Neutrophil (primary cell): Measurements from ENCODE around the gene CPA5.

ENCODE experiments used
- H3K27ac ChIP-seq: fragments of 200-600 bp; sonication (generic); 2 replicates; pipeline ENCODE4 v1.5.1; 2016; ENCODE audit warnings: mild to moderate bottlenecking, moderate library complexity
- H3K27me3 ChIP-seq: fragments of 200-600 bp; sonication (generic); 2 replicates; pipeline ENCODE4 v1.6.0; 2016; ENCODE audit warnings: mild to moderate bottlenecking
- H3K36me3 ChIP-seq: fragments of 200-600 bp; sonication (generic); 2 replicates; pipeline ENCODE4 v1.5.1; 2017
- H3K4me1 ChIP-seq, 2 experiments: fragments of 200-600 bp in 1 of 2; sonication (generic) in 1 of 2; 1 replicate in 1 of 2; 2 replicates in 1 of 2; pipeline versions ENCODE4 v1.5.1 to v1.6.1; 2013 to 2016; ENCODE audit warnings: low read depth in 1 of 2, low read length in 1 of 2, mild to moderate bottlenecking in 1 of 2, moderate library complexity in 1 of 2; ENCODE audit not compliant: control insufficient read depth in 1 of 2, insufficient read depth in 1 of 2
- H3K4me3 ChIP-seq, 2 experiments: fragments of 200-600 bp in 1 of 2; sonication (generic) in 1 of 2; 1 replicate in 1 of 2; 2 replicates in 1 of 2; pipeline ENCODE4 v1.5.1; 2013 to 2016; ENCODE audit warnings: low read depth in 1 of 2, low read length in 1 of 2, mild to moderate bottlenecking in 1 of 2, moderate library complexity in 1 of 2
- H3K9me3 ChIP-seq: fragments of 200-600 bp; sonication (generic); 2 replicates; pipeline ENCODE4 v1.5.1; 2016
- TF ChIP-seq, protein P1 (sequence below): fragments of 200-600 bp; sonication (generic); IDR thresholded peaks from 2 replicates; pipeline ENCODE4 v1.5.1; 2016; ENCODE audit warnings: antibody characterized with exemption

CPA5 gene

DNA sequence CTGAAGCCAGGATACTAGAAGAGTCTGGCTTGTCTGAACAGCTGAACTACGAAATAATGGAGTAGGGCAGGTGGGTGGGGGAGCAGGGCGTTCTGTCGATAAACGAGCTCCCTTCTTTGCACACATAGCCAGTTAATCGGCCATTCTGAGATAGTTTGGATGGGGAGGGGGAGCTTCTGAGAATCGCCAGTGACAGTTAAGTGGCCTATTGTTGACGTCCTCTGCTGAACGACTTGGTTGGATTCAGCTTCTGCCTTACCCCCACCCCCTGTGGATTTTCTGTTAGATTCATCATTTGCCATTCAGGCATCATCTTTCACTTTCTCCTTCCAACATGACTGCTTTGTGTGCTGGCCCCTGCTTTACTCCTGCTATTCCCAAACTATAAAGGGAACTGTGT is 520 bp downstream of the CPA5 start:
- H3K36me3 ChIP-seq, result no peaks in the 10 kb centered on the region
- TF ChIP-seq, protein P1, sequence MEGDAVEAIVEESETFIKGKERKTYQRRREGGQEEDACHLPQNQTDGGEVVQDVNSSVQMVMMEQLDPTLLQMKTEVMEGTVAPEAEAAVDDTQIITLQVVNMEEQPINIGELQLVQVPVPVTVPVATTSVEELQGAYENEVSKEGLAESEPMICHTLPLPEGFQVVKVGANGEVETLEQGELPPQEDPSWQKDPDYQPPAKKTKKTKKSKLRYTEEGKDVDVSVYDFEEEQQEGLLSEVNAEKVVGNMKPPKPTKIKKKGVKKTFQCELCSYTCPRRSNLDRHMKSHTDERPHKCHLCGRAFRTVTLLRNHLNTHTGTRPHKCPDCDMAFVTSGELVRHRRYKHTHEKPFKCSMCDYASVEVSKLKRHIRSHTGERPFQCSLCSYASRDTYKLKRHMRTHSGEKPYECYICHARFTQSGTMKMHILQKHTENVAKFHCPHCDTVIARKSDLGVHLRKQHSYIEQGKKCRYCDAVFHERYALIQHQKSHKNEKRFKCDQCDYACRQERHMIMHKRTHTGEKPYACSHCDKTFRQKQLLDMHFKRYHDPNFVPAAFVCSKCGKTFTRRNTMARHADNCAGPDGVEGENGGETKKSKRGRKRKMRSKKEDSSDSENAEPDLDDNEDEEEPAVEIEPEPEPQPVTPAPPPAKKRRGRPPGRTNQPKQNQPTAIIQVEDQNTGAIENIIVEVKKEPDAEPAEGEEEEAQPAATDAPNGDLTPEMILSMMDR, result no peak
- H3K9me3 ChIP-seq, result no peaks in the 10 kb centered on the region
- H3K27ac ChIP-seq, result no peak overlapping the region
- no peaks in the 10 kb centered on the region for H3K4me1 ChIP-seq
- H3K27me3 ChIP-seq, result no peaks in the 10 kb centered on the region
- no peak overlapping the region for H3K4me3 ChIP-seq

GRCh38 chr7:130345725-130346124 is 1.1 kb downstream of the CPA5 start:
- Histone ChIP-seq H3K4me3 (no peak overlapping the region), H3K9me3 (no peaks in the 10 kb centered on the region), H3K27ac (no peak overlapping the region), H3K4me1 (no peaks in the 10 kb centered on the region), H3K36me3 (no peaks in the 10 kb centered on the region), H3K27me3 (peaks cover 3% of the 10 kb centered on the region)
- TF ChIP-seq, protein P1, result no peak

DNA sequence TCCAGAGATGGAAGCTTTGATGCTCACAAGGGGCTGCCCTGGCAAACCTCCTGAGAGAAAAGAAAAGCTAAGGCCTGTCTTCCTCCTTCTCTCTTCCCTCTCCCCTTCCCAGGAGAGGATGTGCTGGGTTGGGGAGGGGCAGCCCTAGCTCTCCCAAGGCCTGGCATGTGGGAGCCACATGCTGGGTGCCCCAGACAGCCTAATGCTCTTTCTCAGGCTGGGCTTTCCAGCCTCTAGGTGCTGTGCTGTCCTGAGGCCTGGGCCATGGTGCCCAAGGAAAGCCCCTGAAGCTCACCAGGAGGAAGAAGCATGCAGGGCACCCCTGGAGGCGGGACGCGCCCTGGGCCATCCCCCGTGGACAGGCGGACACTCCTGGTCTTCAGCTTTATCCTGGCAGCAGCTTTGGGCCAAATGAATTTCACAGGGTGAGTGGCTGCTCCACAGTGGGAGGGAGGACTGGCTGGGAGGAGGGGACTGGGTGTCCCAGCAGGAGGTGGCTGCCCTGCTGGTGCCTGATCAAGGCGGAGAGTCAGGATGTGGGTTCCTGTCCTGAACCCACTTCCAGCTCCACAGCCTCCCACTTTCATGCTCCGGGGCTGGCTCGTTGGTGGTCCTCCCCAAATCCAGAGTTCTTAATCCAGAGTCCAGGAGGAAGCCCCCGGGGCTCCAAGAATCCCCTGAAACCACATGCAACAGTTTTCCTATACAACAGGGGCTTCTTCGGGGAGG is 1.7 kb downstream of the CPA5 start:
- Histone ChIP-seq H3K9me3 (no peaks in the 10 kb centered on the region), H3K27ac (no peak overlapping the region), H3K4me3 (no peak overlapping the region), H3K4me1 (no peaks in the 10 kb centered on the region), H3K36me3 (no peaks in the 10 kb centered on the region), H3K27me3 (peaks cover 5% of the 10 kb centered on the region)
- TF ChIP-seq, protein P1, result no peak

GRCh38 chr7:130346941-130347340 is 2.3 kb downstream of the CPA5 start:
- Histone ChIP-seq H3K36me3 (no peaks in the 10 kb centered on the region), H3K27ac (no peak overlapping the region), H3K4me3 (no peak overlapping the region), H3K4me1 (no peaks in the 10 kb centered on the region), H3K9me3 (no peaks in the 10 kb centered on the region), H3K27me3 (peaks cover 5% of the 10 kb centered on the region)
- TF ChIP-seq, protein P1, result no peak

- Histone ChIP-seq H3K9me3 (no peaks in the 10 kb centered on the region), H3K27ac (no peak overlapping the region), H3K36me3 (no peaks in the 10 kb centered on the region), H3K27me3 (peaks cover 5% of the 10 kb centered on the region), H3K4me3 (no peak overlapping the region), H3K4me1 (no peaks in the 10 kb centered on the region)
- TF ChIP-seq, protein P1, result no peak
These were observed 5.5 kb downstream of the CPA5 start for GRCh38 chr7:130349911-130350782.
